Neural crest cell (in vitro differentiated cells): ENCODE data around the gene CUZD1. TPM values are rescaled to one million over a fixed set of nuclear protein-coding genes. Genes with fewer than 3 reads are reported as not detected.

Source experiments
- DNase-seq: peaks from one replicate; pipeline ENCODE4 v3.0.0; 2021; ENCODE audit warnings: low read depth, mixed read lengths, low spot score
- H3K27ac Mint-ChIP-seq: one replicate; pipeline ENCODE4 v1.8.0; 2021; ENCODE audit warnings: mild to moderate bottlenecking, mixed read lengths; ENCODE audit not compliant: unreplicated experiment
- H3K27me3 Mint-ChIP-seq: 2 replicates; pipeline ENCODE4 v1.8.0; 2021; ENCODE audit warnings: low read depth, mild to moderate bottlenecking, mixed read lengths
- H3K36me3 Mint-ChIP-seq: 2 replicates; pipeline ENCODE4 v1.8.0; 2021; ENCODE audit warnings: low read depth, mild to moderate bottlenecking, mixed read lengths
- H3K4me1 Mint-ChIP-seq: 2 replicates; pipeline ENCODE4 v1.8.0; 2021; ENCODE audit warnings: mixed read lengths
- H3K4me3 Mint-ChIP-seq: one replicate; pipeline ENCODE4 v1.8.0; 2021; ENCODE audit warnings: mild to moderate bottlenecking, mixed read lengths
- H3K9me3 Mint-ChIP-seq: 2 replicates; pipeline ENCODE4 v1.8.0; 2021; ENCODE audit warnings: mixed read lengths
- CTCF ChIP-seq: fragments of 200-600 bp; sonication (generic); conservative IDR thresholded peaks from 2 replicates; pipeline ENCODE4 v1.5.0; 2021; ENCODE audit warnings: antibody characterized with exemption, mild to moderate bottlenecking
- total RNA-seq: library from RNA; stranded (reverse); gene quantifications from 2 replicates; pipeline ENCODE4 v1.2.1, GENCODE V29; 2021

The CUZD1 gene
- total RNA-seq, 1 donor from 2014 or later = not detected

- Mint-ChIP-seq H3K4me1 (no peaks in the 10 kb centered on the region), H3K9me3 (no peaks in the 10 kb centered on the region), H3K27ac (no peak overlapping the region), H3K36me3 (no peaks in the 10 kb centered on the region), H3K27me3 (peaks cover 50% of the 10 kb centered on the region), H3K4me3 (no peak overlapping the region)
- no peak for TF ChIP-seq CTCF
- DNase-seq = no peak
These were observed 23.8 kb downstream of the CUZD1 start for GRCh38 chr10:122821808-122822207.

DNA sequence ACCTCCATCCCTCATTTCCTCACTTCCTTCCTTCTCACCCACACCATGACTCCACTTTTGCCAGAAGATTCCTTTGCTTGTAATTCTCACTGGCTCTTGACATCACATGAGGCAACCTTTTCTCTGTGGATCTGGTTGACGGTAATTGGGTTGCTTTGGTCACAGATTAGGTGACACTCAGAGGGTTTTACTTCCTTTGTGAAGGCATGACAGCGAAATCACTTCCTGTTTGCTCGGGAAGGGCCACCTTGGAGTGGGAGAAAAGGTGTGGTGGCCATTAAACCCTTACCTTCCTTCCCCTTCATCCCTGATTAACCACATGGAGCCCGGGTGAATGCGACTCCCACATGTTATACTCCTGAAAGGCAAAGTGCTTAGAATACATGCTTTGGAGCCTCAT is 30.2 kb downstream of the CUZD1 start:
- H3K27me3 Mint-ChIP-seq = peaks cover 40% of the 10 kb centered on the region
- no peaks in the 10 kb centered on the region for H3K9me3 Mint-ChIP-seq
- no peak overlapping the region for H3K4me3 Mint-ChIP-seq
- no peak for TF ChIP-seq CTCF
- H3K4me1 Mint-ChIP-seq = no peaks in the 10 kb centered on the region
- DNase-seq = no peak
- no peak overlapping the region for H3K27ac Mint-ChIP-seq
- no peaks in the 10 kb centered on the region for H3K36me3 Mint-ChIP-seq

- no peak for TF ChIP-seq CTCF
These were observed 31.2 kb downstream of the CUZD1 start for GRCh38 chr10:122814493-122814892.

GRCh38 chr10:122812751-122813150 is 32.9 kb downstream of the CUZD1 start:
- Mint-ChIP-seq H3K4me3 (no peak overlapping the region), H3K9me3 (no peaks in the 10 kb centered on the region), H3K27ac (no peak overlapping the region), H3K4me1 (no peaks in the 10 kb centered on the region), H3K27me3 (peaks cover 38% of the 10 kb centered on the region), H3K36me3 (no peaks in the 10 kb centered on the region)
- no peak for TF ChIP-seq CTCF
- DNase-seq = no peak

More at GRCh38 chr10:122814493-122814892, 31.2 kb downstream of the CUZD1 start:
- peaks cover 40% of the 10 kb centered on the region for H3K27me3 Mint-ChIP-seq
- no peak overlapping the region for H3K27ac Mint-ChIP-seq
- H3K4me3 Mint-ChIP-seq = no peak overlapping the region
- no peaks in the 10 kb centered on the region for H3K4me1 Mint-ChIP-seq
- DNase-seq = no peak
- H3K36me3 Mint-ChIP-seq = no peaks in the 10 kb centered on the region
- no peaks in the 10 kb centered on the region for H3K9me3 Mint-ChIP-seq

- peaks cover 40% of the 10 kb centered on the region for H3K27me3 Mint-ChIP-seq
- no peak for TF ChIP-seq CTCF
- H3K4me1 Mint-ChIP-seq = no peaks in the 10 kb centered on the region
- H3K36me3 Mint-ChIP-seq = no peaks in the 10 kb centered on the region
- H3K27ac Mint-ChIP-seq = no peak overlapping the region
- no peaks in the 10 kb centered on the region for H3K9me3 Mint-ChIP-seq
- no peak for DNase-seq
- H3K4me3 Mint-ChIP-seq = no peak overlapping the region
These were observed 43.4 kb downstream of the CUZD1 start for GRCh38 chr10:122802282-122802681.

GRCh38 chr10:122798704-122799231 is 46.9 kb downstream of the CUZD1 start:
- Mint-ChIP-seq H3K27me3 (peaks cover 49% of the 10 kb centered on the region), H3K36me3 (no peaks in the 10 kb centered on the region), H3K9me3 (no peaks in the 10 kb centered on the region), H3K27ac (no peak overlapping the region), H3K4me1 (no peaks in the 10 kb centered on the region), H3K4me3 (no peak overlapping the region)
- TF ChIP-seq CTCF = no peak
- no peak for DNase-seq
